Uterus (tissue), 2 donors: ENCODE measurements around the gene VANGL2.

Experiments used
- CTCF ChIP-seq, 4 experiments: fragments of 200-600 bp in 2 of 4; fragments of 450-650 bp in 2 of 4; sonication (generic) in 2 of 4; IDR thresholded peaks; one replicate each; pipeline ENCODE4 v1.5.1; 2016 to 2019; ENCODE audit warnings: antibody characterized with exemption in 4 of 4, mild to moderate bottlenecking in 2 of 4, moderate library complexity in 1 of 4
- POLR2A ChIP-seq, 2 donors: fragments of 450-650 bp; IDR thresholded peaks; one replicate each; pipeline ENCODE4 v1.6.1; 2016; ENCODE audit warnings: antibody characterized with exemption in 2 of 2, mild to moderate bottlenecking in 1 of 2, moderate library complexity in 1 of 2

GRCh38 chr1:160428053-160428452 lies 27.7 kb downstream of the VANGL2 start:
- TF ChIP-seq POLR2A (IDR thresholded peaks at IDR 0.05) (no peak), CTCF (IDR thresholded peaks at IDR 0.05) (no peak)
